Suprapubic skin (tissue), 4 donors: ENCODE results near the gene NETO2.

ENCODE experiments used
- CTCF ChIP-seq, 2 donors: fragments of 200-600 bp in 1 of 2; fragments of 450-650 bp in 1 of 2; sonication (generic) in 1 of 2; IDR thresholded peaks; one replicate each; pipeline ENCODE4 v1.5.1; 2016 to 2019; ENCODE audit warnings: antibody characterized with exemption in 2 of 2, mild to moderate bottlenecking in 1 of 2, moderate library complexity in 1 of 2
- EP300 ChIP-seq: sonication (generic); formaldehyde crosslinking; IDR thresholded peaks from one replicate; pipeline ENCODE4 v1.6.1; 2017; ENCODE audit warnings: antibody characterized with exemption
- POLR2A ChIP-seq, 2 donors: fragments of 450-650 bp; IDR thresholded peaks; one replicate each; pipeline ENCODE4 v1.6.1; 2017; ENCODE audit warnings: antibody characterized with exemption in 2 of 2, mild to moderate bottlenecking in 2 of 2, moderate library complexity in 2 of 2
- POLR2AphosphoS5 ChIP-seq, 3 donors: sonication (generic); formaldehyde crosslinking; IDR thresholded peaks; one replicate each; pipeline ENCODE4 v1.6.1; 2017; ENCODE audit warnings: antibody characterized with exemption in 3 of 3

- no peak for TF ChIP-seq POLR2A (IDR thresholded peaks at IDR 0.05)
- TF ChIP-seq CTCF (IDR thresholded peaks at IDR 0.05): no peak
- no peak for TF ChIP-seq POLR2AphosphoS5 (IDR thresholded peaks at IDR 0.05)
- TF ChIP-seq EP300: no peak
Observed at GRCh38 chr16:47033176-47033575, 110.6 kb downstream of the NETO2 start.
